ENCODE measurements around the gene L3MBTL2.

L3MBTL2 gene

DNA sequence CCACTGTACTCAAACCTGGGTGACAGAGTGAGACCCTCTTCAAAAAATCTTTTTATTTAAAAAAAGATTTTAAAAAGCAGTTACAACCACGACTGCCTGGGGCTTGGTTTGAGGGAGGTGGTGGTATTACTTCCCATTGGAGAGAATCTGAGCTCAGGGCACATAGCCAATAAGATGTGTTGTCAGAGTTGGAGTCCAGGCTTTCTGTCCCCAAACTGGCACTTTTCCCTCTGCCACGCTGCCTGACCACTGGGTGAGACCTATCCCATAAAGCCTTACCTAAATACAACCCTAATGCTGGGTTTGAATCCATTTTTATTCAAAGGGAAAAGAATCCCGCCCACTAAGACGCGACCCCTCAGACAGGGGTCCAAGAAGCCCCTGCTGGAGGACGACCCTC is 24.1 kb downstream of the L3MBTL2 start:
- DNase-seq (ENCODE audit: low spot score), result no peak
- TF ChIP-seq, protein P1, sequence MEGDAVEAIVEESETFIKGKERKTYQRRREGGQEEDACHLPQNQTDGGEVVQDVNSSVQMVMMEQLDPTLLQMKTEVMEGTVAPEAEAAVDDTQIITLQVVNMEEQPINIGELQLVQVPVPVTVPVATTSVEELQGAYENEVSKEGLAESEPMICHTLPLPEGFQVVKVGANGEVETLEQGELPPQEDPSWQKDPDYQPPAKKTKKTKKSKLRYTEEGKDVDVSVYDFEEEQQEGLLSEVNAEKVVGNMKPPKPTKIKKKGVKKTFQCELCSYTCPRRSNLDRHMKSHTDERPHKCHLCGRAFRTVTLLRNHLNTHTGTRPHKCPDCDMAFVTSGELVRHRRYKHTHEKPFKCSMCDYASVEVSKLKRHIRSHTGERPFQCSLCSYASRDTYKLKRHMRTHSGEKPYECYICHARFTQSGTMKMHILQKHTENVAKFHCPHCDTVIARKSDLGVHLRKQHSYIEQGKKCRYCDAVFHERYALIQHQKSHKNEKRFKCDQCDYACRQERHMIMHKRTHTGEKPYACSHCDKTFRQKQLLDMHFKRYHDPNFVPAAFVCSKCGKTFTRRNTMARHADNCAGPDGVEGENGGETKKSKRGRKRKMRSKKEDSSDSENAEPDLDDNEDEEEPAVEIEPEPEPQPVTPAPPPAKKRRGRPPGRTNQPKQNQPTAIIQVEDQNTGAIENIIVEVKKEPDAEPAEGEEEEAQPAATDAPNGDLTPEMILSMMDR (IDR thresholded peaks at IDR 0.05; ENCODE audit: extremely low read depth, missing control alignments), result no peak

DNA sequence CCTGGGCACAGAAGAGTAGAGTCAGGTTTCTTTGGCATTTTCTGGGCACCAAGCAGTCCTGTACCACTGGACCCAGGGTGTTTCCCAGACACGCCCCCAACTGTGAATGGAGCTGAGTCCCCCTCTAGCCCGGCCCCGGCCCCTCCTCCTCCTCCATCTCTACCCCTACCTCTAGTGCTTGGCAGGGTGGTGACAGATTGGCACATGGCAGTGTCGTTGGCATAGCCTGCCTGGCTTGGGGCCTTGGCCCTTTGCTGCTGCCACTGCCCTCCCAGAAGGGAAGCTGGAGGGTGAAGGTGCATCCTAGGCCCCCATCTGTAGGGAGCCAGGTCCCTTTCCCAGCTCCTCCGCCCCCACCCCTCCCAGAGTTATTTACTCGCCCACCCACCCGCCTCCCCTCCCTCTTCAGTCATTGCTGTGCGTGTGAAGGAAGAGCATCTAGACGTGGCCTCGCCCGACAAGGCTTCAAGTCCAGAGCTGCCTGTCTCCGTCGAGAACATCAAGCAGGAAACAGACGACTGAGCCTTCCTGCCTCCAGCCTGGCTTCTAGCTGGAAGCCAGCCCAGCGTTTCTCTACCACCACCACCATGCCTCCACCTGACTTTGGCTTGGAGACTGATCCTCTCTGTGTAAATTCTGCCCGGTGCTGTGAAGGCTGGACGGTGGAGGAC is 24.8 kb downstream of the L3MBTL2 start:
- no peak for DNase-seq (ENCODE audit: low spot score)
- TF ChIP-seq, protein P1 (IDR thresholded peaks at IDR 0.05; ENCODE audit: extremely low read depth, missing control alignments), result no peak

DNA sequence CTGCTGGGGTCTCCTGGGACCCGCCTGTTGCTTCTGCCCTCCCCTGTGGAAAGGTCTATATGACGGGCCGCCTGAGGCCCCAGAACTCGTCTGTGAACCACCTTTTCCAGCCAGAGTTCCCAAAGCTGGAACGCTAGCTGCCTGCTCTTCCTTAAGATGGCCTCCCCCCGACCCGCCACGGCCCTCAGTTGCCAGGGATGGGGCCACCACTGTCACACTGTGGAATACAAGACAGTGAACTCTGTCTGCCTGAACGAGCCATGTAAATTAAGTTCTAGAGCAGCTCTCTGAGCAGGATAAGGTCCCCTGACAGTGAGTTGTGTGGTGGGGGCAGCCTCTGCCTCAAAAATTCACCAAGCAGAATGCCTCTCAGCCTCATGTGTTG is 25.3 kb downstream of the L3MBTL2 start:
- DNase-seq (ENCODE audit: low spot score), result no peak
- TF ChIP-seq, protein P1 (IDR thresholded peaks at IDR 0.05; ENCODE audit: extremely low read depth, missing control alignments), result no peak

DNA sequence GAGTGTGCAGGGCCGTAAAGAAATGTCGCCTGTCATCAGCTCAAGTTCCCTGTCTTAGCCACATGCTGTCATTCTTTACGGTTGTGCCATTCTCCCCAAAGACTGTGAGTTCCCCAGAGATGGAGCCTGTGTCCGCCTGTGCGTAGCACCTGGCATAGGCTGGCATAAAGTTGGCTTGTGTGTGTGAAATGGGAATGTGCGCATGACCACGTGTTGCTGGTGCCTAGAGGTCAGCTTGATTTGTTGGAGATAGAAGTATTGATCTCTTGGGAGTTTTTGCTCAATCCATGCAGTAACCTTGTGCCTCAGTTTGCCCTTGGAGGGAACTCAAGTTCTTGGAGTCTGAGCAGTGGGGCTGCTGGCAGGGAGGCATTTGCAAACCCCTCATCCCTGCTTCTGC is 26.3 kb downstream of the L3MBTL2 start:
- no peak for DNase-seq (ENCODE audit: low spot score)
- TF ChIP-seq, protein P1 (IDR thresholded peaks at IDR 0.05; ENCODE audit: extremely low read depth, missing control alignments), result no peak

DNA sequence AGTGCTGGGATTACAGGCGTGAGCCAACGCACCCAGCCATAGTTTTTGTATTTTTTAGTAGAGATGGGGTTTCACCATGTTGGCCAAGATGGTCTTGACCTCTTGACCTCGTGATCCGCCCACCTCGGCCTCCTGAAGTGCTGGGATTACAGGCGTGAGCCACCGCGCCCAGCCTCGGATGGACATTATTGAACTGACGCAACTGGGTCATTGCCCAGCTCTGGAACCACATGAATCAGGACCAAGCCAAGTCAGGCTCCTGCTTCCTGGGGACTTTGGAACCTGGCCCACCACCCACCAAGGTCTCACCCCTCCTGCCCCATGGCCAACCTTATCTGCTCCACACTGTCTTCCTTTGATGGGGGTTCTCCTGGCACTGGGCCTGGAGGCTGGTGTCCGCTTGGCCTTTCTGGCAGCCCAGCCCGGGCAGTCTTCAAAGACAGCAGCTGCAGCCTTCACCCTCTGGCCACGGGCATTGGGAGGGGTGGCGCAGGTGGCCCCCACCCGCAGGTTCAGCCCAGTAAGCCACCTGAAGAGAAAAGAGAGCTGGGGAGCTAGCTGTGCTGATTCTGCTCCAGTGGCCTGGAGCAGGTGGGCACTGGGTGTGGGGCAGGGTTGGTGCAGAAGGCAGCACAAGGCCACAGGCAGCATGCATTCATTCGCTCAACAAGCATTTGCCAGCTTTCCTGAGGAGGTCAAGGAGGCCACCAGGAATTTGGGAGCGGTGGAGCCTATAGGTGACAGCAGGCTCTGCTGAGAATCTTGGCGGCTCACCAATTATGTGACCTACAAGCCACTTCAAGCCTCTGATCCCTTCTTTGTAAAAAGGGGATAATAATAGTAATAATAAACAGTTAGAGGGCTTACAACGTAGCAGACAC is 29.9 kb downstream of the L3MBTL2 start:
- TF ChIP-seq, protein P1 (IDR thresholded peaks at IDR 0.05; ENCODE audit: extremely low read depth, missing control alignments), result no peak
- DNase-seq (ENCODE audit: low spot score), result no peak

DNA sequence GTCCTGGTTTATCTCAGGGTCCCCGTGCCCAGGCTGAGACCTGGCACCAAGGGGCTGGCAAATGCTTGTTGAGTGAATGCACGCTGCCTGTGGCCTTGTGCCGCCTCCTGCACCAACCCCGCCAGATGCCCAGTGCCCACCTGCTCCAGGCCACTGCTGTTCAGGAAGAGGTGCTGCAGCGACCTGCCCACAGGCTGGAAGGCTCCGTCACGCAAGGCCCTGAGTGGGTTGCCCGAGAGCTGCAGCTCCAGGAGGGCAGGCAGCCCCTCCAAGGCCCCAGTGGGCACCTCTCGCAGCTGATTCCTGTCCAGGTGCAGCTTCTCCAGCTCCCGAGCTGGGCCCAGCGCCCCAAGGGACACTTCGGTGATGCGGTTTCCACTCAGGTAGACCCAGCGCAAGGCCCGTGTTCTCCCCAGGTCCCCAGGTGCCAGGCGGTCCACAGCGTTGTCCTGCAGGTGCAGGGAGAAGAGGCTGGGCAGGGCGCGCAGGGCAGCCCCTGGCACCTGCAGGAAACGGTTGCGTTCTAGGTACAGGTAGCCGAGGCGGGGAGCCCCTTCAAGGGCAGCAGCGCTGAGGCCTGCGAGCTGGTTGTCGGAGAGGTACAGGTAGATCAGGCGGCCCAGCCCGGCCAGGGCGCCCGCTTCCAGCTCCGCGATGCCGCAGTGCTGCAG is 32.1 kb downstream of the L3MBTL2 start:
- DNase-seq (ENCODE audit: low spot score), result no peak
- TF ChIP-seq, protein P1 (IDR thresholded peaks at IDR 0.05; ENCODE audit: extremely low read depth, missing control alignments), result no peak

Data from GM20000 (cell line).